ENCODE data around the gene MMADHC. TPM values are rescaled to one million over a fixed set of nuclear protein-coding genes. Genes with fewer than 3 reads are reported as not detected.

Gene MMADHC
- total RNA-seq, 1 donor from 2014 or later = 87.3 TPM

DNA sequence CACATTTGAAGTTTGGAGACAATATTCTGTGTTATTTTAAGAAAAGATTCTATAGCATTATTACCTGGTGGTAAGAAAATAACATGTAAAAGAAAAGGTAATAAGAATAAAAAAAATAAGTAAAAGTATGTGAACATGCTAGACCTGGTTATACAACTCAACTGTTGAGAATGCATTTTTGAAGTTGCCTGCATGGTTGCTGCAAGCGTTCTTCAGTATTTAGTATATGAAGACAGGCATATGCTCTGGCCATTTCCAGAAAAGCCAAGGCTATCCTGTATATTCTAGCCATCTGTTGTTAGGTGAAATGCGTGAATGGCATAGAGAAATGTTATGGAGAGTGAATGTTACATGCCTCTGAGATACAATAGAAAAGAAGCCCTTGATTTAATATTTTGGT, 6.8 kb upstream of the MMADHC start:
- Mint-ChIP-seq H3K9me3 (no peaks in the 10 kb centered on the region), H3K4me1 (ENCODE audit: unreplicated experiment) (peaks cover 46% of the 10 kb centered on the region), H3K27me3 (no peaks in the 10 kb centered on the region), H3K36me3 (no peaks in the 10 kb centered on the region), H3K27ac (peak overlapping the region; percentile 89), H3K4me3 (no peak overlapping the region)
- TF ChIP-seq, protein P1, sequence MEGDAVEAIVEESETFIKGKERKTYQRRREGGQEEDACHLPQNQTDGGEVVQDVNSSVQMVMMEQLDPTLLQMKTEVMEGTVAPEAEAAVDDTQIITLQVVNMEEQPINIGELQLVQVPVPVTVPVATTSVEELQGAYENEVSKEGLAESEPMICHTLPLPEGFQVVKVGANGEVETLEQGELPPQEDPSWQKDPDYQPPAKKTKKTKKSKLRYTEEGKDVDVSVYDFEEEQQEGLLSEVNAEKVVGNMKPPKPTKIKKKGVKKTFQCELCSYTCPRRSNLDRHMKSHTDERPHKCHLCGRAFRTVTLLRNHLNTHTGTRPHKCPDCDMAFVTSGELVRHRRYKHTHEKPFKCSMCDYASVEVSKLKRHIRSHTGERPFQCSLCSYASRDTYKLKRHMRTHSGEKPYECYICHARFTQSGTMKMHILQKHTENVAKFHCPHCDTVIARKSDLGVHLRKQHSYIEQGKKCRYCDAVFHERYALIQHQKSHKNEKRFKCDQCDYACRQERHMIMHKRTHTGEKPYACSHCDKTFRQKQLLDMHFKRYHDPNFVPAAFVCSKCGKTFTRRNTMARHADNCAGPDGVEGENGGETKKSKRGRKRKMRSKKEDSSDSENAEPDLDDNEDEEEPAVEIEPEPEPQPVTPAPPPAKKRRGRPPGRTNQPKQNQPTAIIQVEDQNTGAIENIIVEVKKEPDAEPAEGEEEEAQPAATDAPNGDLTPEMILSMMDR (conservative IDR thresholded peaks at IDR 0.05) = no peak
- no peak for DNase-seq (ENCODE audit: extremely low spot score, unreplicated experiment)

DNA sequence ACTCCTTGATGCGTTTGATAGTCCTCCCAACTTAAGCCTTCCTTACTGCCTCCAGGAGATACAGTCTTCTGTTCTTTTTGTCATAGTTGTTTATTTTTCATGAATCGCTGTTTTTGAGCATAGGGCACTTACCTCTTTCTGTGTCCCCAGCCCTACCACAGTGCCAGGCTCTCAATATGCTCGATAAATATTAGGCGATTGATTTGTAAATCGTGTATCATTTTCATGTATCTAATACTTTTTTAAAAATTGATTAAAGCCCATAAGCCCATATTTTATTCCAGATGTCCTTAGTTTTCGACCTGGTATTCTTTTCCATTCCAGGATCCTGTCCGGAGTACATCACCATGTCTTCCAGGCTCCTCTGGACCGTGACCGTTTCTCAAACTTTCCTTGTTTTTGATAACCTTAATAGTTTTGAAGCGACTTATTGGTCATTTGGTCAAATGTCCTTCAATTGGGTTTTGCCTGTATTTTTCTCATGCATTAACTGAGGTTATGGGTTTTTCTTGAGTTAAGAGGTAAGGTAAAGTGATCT, 444 bp upstream of the MMADHC start:
- H3K4me3 Mint-ChIP-seq = peak overlapping the region; percentile 97
- peaks cover 18% of the 10 kb centered on the region for H3K4me1 Mint-ChIP-seq (ENCODE audit: unreplicated experiment)
- TF ChIP-seq, protein P1 (conservative IDR thresholded peaks at IDR 0.05) = no peak
- no peaks in the 10 kb centered on the region for H3K27me3 Mint-ChIP-seq
- no peak for DNase-seq (ENCODE audit: extremely low spot score, unreplicated experiment)
- peak overlapping the region; percentile 98 for H3K27ac Mint-ChIP-seq
- no peaks in the 10 kb centered on the region for H3K9me3 Mint-ChIP-seq
- H3K36me3 Mint-ChIP-seq = peaks cover 16% of the 10 kb centered on the region

DNA sequence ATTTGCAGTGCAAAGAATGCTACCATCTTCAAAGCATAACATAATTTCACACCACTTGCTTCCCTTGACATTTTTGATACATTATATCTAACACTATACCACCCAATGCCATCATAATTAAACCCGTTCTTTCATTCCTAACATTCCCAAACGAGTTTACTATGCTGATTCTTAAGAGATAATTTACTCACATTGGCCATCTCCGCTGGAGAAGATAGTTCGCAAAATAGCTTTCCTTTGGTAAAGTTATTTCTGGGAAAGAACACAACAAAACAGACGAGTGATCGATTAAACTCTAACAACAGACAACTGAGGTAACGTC, 716 bp downstream of the MMADHC start:
- no peaks in the 10 kb centered on the region for H3K27me3 Mint-ChIP-seq
- H3K4me3 Mint-ChIP-seq = peak overlapping the region; percentile 97
- TF ChIP-seq, protein P1 (conservative IDR thresholded peaks at IDR 0.05) = no peak
- H3K9me3 Mint-ChIP-seq = no peaks in the 10 kb centered on the region
- peaks cover 23% of the 10 kb centered on the region for H3K36me3 Mint-ChIP-seq
- peaks cover 24% of the 10 kb centered on the region for H3K4me1 Mint-ChIP-seq (ENCODE audit: unreplicated experiment)
- DNase-seq (ENCODE audit: extremely low spot score, unreplicated experiment) = no peak
- H3K27ac Mint-ChIP-seq = peak overlapping the region; percentile 98

DNA sequence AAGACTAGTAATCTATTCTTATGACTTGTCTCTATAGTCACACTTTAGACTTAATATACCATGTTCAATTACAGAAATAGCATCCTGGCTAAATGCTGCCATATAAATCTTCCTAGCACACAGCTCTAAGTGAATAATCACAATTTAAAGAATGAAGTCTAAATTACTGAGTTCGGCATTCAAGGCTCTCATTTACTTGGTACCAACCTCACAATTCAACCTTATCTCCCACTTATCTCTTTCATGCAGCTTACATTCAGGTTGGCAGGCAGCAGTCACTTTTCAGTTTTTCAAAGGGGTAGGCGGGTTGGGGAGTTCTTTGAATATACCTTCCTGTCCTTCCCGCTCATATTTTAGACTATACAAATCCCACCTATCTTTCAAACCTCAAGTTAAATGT, 1.5 kb downstream of the MMADHC start:
- no peaks in the 10 kb centered on the region for H3K27me3 Mint-ChIP-seq
- DNase-seq (ENCODE audit: extremely low spot score, unreplicated experiment) = no peak
- peaks cover 29% of the 10 kb centered on the region for H3K36me3 Mint-ChIP-seq
- TF ChIP-seq, protein P1 (conservative IDR thresholded peaks at IDR 0.05) = no peak
- peaks cover 29% of the 10 kb centered on the region for H3K4me1 Mint-ChIP-seq (ENCODE audit: unreplicated experiment)
- no peaks in the 10 kb centered on the region for H3K9me3 Mint-ChIP-seq
- H3K27ac Mint-ChIP-seq = peak overlapping the region; percentile 33
- peak overlapping the region; percentile 97 for H3K4me3 Mint-ChIP-seq

DNA sequence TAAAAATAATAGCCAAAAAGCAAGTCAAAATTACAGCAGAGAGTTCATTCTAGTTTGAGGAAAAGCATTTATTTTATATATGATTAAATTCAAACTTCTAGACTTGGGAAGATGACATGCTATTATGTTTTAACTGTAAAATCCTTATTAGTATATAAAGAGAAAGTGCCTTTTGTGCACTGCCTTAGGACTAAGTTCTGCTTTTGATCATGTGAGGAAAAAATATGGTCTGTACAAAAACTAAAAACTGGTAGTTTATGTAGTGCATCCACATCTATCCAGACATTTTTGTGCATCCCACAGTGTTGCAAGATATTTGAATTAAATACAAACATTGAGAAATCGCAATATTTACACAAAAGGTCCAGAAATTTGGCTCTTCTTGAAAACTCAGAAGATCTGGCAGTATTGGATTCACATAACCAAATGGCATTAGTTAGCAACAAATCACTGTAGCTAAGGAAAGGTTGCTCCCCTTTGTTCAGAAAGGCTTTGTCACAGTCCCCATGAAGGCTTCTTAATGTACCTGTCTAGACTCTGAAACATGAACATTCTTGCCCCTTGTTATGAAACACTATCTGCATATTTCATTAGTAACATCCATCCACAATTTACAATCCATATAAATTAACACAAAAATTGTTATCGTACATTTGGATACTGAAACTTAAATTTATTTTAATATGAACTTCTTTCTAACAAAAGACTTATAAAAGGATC, 2.2 kb downstream of the MMADHC start:
- Mint-ChIP-seq H3K4me3 (peak overlapping the region; percentile 97), H3K4me1 (ENCODE audit: unreplicated experiment) (peaks cover 29% of the 10 kb centered on the region), H3K27me3 (no peaks in the 10 kb centered on the region), H3K27ac (peak overlapping the region; percentile 33), H3K9me3 (no peaks in the 10 kb centered on the region), H3K36me3 (peaks cover 34% of the 10 kb centered on the region)
- TF ChIP-seq, protein P1 (conservative IDR thresholded peaks at IDR 0.05) = no peak
- no peak for DNase-seq (ENCODE audit: extremely low spot score, unreplicated experiment)
